Stimulated activated CD8-positive, alpha-beta memory T cell treated with anti-CD3 and anti-CD28 coated beads, Interleukin-7, amount 100 ng/mL, for 1 hour (primary cell): ENCODE results near the gene HINT2.
A peak's percentile ranks its signal among the peaks of the same experiment; 100 is the strongest.

ENCODE experiments used
- DNase-seq, 2 donors: peaks; one replicate each; pipeline ENCODE4 v3.0.0-alpha.2; 2020; ENCODE audit warnings: low read depth in 2 of 2

Gene HINT2

DNA sequence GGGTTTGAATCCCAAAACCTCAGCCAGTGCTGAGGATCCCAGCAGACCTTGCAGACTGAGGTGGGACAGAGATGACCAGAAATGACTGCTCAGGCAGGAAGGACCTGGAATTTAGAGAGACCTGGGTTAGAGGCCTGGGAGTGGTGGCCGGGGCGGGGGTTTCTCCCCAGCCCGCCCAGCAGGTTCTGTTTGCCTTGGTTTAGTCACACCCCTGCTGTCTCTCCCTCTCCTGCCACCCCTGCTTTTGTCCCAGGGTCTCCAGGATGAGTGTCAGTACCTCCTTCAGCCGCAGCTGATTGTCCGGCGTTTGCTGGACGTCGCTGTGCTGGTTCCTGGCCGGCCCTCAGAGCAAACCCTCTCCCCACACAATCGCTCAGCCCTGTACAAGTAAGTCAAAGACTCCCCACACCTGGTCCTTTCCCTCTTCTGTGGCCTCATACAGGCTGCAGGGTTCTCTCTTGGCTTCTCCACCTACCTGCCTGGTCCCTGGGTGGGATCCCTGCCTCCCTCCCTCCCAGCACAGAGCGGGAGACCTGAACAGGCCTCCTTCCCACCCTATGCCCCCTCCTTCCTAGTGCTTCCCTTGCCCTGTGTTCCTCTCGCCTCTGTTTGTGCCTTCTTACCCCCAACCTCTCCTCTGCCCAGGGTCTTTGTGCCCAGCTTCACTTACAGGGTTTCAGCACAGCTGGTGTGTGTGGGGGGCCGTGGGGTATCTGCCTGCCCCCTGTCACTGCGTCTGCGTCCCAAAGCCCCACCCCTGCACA lies 26.2 kb upstream of the HINT2 start:
- no peak for DNase-seq

GRCh38 chr9:35839926-35840325 lies 25.1 kb upstream of the HINT2 start:
- no peak for DNase-seq

- no peak for DNase-seq
These were observed 21.8 kb upstream of the HINT2 start for GRCh38 chr9:35836595-35836994.

- no peak for DNase-seq
These were observed 20.9 kb upstream of the HINT2 start for GRCh38 chr9:35835766-35836165.

- DNase-seq: no peak
These were observed 20.4 kb upstream of the HINT2 start for GRCh38 chr9:35835216-35835632.

GRCh38 chr9:35834260-35835215 lies 19.7 kb upstream of the HINT2 start:
- DNase-seq: no peak

DNA sequence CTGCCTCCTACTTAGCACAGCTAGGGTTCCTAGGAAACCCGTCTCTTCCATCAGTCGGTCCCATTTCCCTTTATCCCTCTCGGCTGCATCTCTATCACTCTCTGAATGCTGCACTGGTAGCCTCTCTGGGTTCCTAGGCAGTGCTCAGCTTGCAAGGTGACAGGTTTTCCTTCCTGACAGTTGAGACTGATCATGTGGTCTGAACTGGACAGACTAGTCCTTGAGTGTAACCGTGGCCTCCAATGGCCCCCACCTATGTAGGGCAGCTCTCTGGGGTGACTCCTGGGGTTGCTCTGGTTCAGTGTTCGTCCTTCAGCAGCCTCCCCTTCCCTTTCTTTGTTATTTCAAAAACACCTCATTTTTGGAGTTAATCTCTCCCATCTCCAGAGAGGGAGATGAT lies 18.0 kb upstream of the HINT2 start:
- no peak for DNase-seq

DNA sequence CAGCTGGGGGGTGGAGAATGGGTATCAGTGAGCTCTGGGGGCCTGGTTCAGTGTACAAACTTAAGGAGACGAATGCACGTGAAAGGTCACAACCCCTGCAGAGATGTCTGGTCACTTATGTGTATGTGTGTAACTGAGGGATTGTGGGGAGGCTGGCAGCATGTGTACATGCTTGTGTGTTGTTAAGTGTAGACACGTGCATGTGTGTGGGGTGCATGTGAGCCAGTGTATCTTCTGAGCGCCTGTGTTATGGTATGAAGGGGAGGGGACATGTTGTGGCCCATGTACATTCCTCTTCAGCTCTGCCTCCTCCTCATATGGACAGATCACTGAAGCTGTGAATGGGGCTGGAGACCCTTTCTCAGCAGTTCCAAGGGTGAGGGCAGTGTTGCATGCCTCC lies 16.2 kb upstream of the HINT2 start:
- DNase-seq: no peak

DNA sequence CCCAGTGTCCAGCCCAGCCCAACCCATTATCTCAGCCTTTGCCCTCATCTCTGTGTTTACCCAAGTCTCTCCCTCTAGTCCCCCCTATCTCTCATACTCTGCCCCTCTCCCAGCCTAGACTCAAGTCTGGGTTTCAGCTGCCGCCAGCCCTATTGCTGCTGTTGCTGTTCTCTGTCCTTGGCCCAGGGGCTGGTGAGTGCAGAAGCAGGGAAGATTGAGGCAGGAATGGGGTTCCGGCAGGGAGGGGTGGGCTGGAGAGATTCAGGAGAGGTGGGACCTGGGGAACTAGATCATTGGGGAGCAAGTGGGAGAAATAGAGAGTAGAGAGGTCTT lies 14.9 kb upstream of the HINT2 start:
- no peak for DNase-seq

GRCh38 chr9:35829084-35829763 lies 14.4 kb upstream of the HINT2 start, which contains the start of gene TMEM8B:
Gene TMEM8B (plus strand): TSS chr9:35829228. CDS start chr9:35829448, 220 bp downstream.
- DNase-seq: peak; percentile 85 to 88

GRCh38 chr9:35828716-35829083 lies 13.9 kb upstream of the HINT2 start, which contains the start of gene FAM221B:
Gene FAM221B (minus strand): TSS chr9:35828732. CDS start chr9:35826161, 2,571 bp downstream.
- no peak for DNase-seq

DNA sequence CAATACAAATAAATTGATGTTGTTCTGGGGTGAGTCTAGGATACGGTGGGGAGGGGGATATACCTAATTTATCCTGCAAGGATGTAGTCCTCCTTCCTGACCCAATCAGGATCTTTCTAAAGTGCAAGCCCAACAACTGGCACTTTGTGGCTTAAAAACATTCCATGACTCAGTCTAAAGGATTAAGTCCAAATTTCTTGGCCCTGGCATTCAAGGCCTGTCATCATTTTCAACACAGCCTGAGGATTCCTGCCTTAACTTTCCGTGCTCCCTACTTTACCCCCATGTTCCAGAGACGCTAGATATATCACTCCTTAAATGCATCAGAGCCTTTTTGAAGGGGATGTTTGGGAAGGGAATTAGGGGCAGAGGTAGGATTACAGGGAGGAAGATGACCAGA lies 12.6 kb upstream of the HINT2 start:
- no peak for DNase-seq

- no peak for DNase-seq
These were observed 11.3 kb upstream of the HINT2 start for GRCh38 chr9:35826071-35826701.

GRCh38 chr9:35822926-35823325 lies 8.1 kb upstream of the HINT2 start:
- no peak for DNase-seq

DNA sequence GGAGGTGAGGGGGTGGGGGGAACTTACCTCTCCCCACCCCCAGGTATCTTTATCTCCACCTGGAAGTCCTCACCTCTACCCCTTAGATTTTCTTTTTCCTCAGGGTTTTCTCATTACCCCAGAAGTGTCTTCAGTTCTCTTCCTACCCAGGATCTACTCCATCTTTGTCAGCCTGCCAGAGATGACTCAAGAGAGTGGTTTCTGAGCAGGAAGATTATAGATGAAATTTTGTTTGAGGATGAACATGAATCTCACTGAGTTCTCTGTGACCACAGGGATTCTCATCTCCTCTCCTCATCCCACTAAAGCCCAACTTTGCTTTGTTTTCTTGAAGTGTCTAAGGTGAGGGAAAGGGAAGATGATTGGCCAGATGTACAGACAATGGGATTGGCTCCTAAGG lies 5.2 kb upstream of the HINT2 start:
- no peak for DNase-seq

DNA sequence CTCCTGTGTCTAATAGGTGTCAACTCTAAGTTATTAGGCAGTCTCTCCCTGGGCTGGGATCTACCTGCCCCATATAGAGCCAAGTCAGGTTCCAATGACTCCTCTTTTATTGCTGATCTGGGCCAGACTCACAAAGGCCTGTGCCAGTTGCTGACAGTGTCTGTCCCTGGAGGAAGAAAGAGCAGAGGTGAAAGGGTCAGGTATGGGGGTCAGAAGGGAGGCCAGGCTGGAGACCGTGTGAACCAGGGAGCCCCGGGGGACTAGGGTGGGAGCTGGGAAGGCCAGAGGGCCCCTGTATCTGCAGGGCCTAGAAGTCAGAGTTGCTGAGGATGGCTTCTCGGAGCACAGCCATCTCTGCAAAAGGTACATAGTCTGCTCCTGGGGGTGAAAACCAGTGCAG lies 3.5 kb upstream of the HINT2 start:
- no peak for DNase-seq

- no peak for DNase-seq
These were observed 1.9 kb upstream of the HINT2 start for GRCh38 chr9:35816708-35817107.

GRCh38 chr9:35814106-35814840 lies 569 bp downstream of the HINT2 start:
- no peak for DNase-seq

DNA sequence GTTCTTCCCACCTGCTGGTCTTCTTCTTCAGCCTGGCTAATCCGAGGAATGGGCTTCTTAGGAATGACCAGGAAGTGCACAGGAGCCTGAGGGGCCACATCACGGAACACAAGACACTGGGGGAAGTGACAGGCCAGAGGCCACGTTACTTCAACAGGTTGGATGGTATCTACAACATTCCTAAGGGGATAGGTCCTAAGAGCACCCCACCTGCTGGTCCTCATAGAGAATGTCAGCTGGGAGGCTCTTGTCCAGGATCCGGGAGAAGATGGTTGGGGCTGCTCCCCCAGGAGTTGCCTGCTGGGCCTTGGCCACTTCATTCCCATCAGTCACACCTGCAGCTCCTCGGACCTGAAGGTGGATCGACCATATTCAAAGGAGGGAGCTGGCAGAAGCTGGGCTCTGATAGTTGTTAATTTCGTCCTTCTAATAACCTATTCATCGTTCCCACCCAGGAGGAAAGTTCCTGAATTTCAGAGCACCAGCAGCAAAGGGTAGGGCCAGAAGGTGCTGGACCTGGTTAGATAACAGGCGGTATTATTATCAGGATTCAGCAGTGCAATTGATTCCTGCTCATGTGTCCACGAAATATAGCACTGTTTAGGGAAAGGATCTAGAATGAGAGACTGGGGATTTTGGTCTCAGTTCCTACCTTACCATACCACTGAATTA lies 1.3 kb downstream of the HINT2 start:
- no peak for DNase-seq

DNA sequence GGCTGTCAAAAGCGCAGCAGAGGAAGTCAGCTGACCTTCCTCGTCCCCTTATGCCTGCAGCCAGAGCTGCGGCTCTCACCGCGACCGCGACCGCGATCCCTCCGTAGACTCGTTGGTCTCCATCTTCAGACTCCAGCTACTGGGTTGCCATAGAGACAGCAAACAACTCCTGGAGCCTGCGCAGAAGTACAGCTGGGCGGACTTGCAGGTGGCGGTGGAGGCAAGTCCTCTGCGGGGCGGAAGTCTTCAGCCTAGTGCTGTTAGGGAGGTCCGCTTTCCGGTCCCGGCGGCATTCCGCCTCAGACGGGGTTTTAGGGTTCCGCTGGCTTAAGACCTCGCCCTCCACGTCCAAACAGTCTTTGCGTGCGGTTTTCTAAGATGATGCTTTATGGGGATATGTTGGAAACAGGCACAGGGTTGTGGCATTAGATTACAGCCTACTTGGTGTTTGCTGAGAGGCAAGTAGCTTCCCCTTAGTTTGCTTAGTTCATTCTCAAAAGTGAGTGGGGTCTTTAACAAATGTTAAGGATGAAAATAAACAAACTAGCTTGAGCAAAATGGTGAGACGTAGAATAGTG lies 2.7 kb downstream of the HINT2 start, which contains the start of gene SPAG8:
Gene SPAG8, minus strand, starts transcription at position 238 of the 578 bp plus-strand sequence. Its CDS starts 115 bp downstream, at position 123.
- DNase-seq: peak; percentile 80 to 81
